ENCODE results near the gene EME2. TPM values are rescaled to one million over a fixed set of nuclear protein-coding genes. Genes with fewer than 3 reads are reported as not detected.

Gene EME2
- polyA plus RNA-seq, 1 donor from 2014 or later, result 21.2 TPM

- H3K27me3 ChIP-seq (ENCODE audit: insufficient read depth, low read depth, low read length), result no peaks in the 10 kb centered on the region
- H3K27ac ChIP-seq (ENCODE audit: low read length), result no peak overlapping the region
- no peak overlapping the region for H2AFZ ChIP-seq (ENCODE audit: low read depth, low read length)
- H3K36me3 ChIP-seq (ENCODE audit: insufficient read depth, low read length), result no peaks in the 10 kb centered on the region
- no peak overlapping the region for H3K4me2 ChIP-seq (ENCODE audit: low read length)
- H3K9ac ChIP-seq (ENCODE audit: low read length), result no peak overlapping the region
- peaks cover 9% of the 10 kb centered on the region for H3K79me2 ChIP-seq (replicated peaks; ENCODE audit: insufficient read depth, low read length)
- no peak for TF ChIP-seq EZH2 (IDR thresholded peaks at IDR 0.05; ENCODE audit: borderline replicate concordance, insufficient read depth, low read length, poor library complexity, severe bottlenecking)
- no peak for TF ChIP-seq CTCF (IDR thresholded peaks at IDR 0.05; ENCODE audit: poor library complexity, severe bottlenecking)
- TF ChIP-seq EP300 (conservative IDR thresholded peaks at IDR 0.05; ENCODE audit: poor library complexity, severe bottlenecking), result no peak
- TF ChIP-seq SMC3 (conservative IDR thresholded peaks at IDR 0.05; ENCODE audit: poor library complexity), result no peak
- TF ChIP-seq REST (IDR thresholded peaks at IDR 0.05; ENCODE audit: borderline replicate concordance), result no peak
- no peak for TF ChIP-seq MXI1 (conservative IDR thresholded peaks at IDR 0.05; ENCODE audit: poor library complexity, severe bottlenecking)
- TF ChIP-seq TAF1 (IDR thresholded peaks at IDR 0.05; ENCODE audit: low read depth), result no peak
- TF ChIP-seq POLR2AphosphoS5 (IDR thresholded peaks at IDR 0.05), result no peak
- no peak for TF ChIP-seq RAD21 (conservative IDR thresholded peaks at IDR 0.05)
- H3K9me2 ChIP-seq (ENCODE audit: insufficient read depth, low read length), result no peaks in the 10 kb centered on the region
- H3K4me3 ChIP-seq (ENCODE audit: low read length), result no peak overlapping the region
- no peaks in the 10 kb centered on the region for H3K9me3 ChIP-seq (ENCODE audit: low read length)
- H4K20me1 ChIP-seq (ENCODE audit: insufficient read depth), result no peaks in the 10 kb centered on the region
- no peaks in the 10 kb centered on the region for H3F3A ChIP-seq (ENCODE audit: insufficient read depth, low read length, poor library complexity, severe bottlenecking)
These were observed 44.7 kb upstream of the EME2 start for GRCh38 chr16:1727651-1728624.

- Histone ChIP-seq H3K27me3 (ENCODE audit: insufficient read depth, low read depth, low read length) (no peaks in the 10 kb centered on the region), H3K9me3 (ENCODE audit: low read length) (no peaks in the 10 kb centered on the region), H3F3A (ENCODE audit: insufficient read depth, low read length, poor library complexity, severe bottlenecking) (no peaks in the 10 kb centered on the region), H3K4me2 (ENCODE audit: low read length) (no peak overlapping the region), H4K20me1 (ENCODE audit: insufficient read depth) (no peaks in the 10 kb centered on the region), H3K9ac (ENCODE audit: low read length) (no peak overlapping the region), H2AFZ (ENCODE audit: low read depth, low read length) (no peak overlapping the region), H3K79me2 (replicated peaks; ENCODE audit: insufficient read depth, low read length) (peaks cover under 1% of the 10 kb centered on the region), H3K27ac (ENCODE audit: low read length) (no peak overlapping the region), H3K36me3 (ENCODE audit: insufficient read depth, low read length) (peaks cover under 1% of the 10 kb centered on the region), H3K9me2 (ENCODE audit: insufficient read depth, low read length) (no peaks in the 10 kb centered on the region), H3K4me3 (ENCODE audit: low read length) (no peak overlapping the region)
- no peak for TF ChIP-seq REST (IDR thresholded peaks at IDR 0.05; ENCODE audit: borderline replicate concordance)
- TF ChIP-seq EZH2 (IDR thresholded peaks at IDR 0.05; ENCODE audit: borderline replicate concordance, insufficient read depth, low read length, poor library complexity, severe bottlenecking), result no peak
- no peak for TF ChIP-seq TAF1 (IDR thresholded peaks at IDR 0.05; ENCODE audit: low read depth)
- no peak for TF ChIP-seq EP300 (conservative IDR thresholded peaks at IDR 0.05; ENCODE audit: poor library complexity, severe bottlenecking)
- no peak for TF ChIP-seq CTCF (IDR thresholded peaks at IDR 0.05; ENCODE audit: poor library complexity, severe bottlenecking)
- no peak for TF ChIP-seq POLR2AphosphoS5 (IDR thresholded peaks at IDR 0.05)
- no peak for TF ChIP-seq SMC3 (conservative IDR thresholded peaks at IDR 0.05; ENCODE audit: poor library complexity)
- TF ChIP-seq RAD21 (conservative IDR thresholded peaks at IDR 0.05), result no peak
- no peak for TF ChIP-seq MXI1 (conservative IDR thresholded peaks at IDR 0.05; ENCODE audit: poor library complexity, severe bottlenecking)
These were observed 43.6 kb upstream of the EME2 start for GRCh38 chr16:1729026-1729425.
